HCT116 (cell line): Measurements from ENCODE around the gene ZNF605. TPM values are rescaled to one million over a fixed set of nuclear protein-coding genes. Genes with fewer than 3 reads are reported as not detected.

Experiments used
- ATAC-seq: fragments of 200-7000 bp; cut with Tn5 transposase; 2 replicates; pipeline ENCODE4 v1.9.1; 2020; ENCODE audit warnings: mild to moderate bottlenecking, moderate library complexity
- BruUV-seq: library from RNA; stranded (reverse); fragments of 400-500 nt; replicated peaks from 2 replicates; lab custom pipeline; 2021; lab: Mats Ljungman, UMichigan
- CTCF ChIA-PET: fragments of 300-600 bp; sonication (Branson Sonifier 250); formaldehyde crosslinking; loops from one replicate; lab custom pipeline; 2021; ENCODE audit warnings: antibody characterized with exemption; lab: Charles Lee
- POLR2A ChIA-PET: fragments of 300-600, 350-600 bp; sonication (Branson Sonifier 250); formaldehyde crosslinking; loops from one replicate; lab custom pipeline; 2021; ENCODE audit warnings: antibody characterized with exemption; lab: Charles Lee
- RAD21 ChIA-PET, 2 experiments: fragments of 300-600 bp; sonication (Branson Sonifier 250); formaldehyde crosslinking; loops; one replicate each; lab custom pipeline; 2023; ENCODE audit warnings: low total read pairs in 2 of 2; ENCODE audit not compliant: uncharacterized antibody in 2 of 2, unreplicated experiment in 2 of 2, low non-redundant PET in 1 of 2; lab: Charles Lee
- DNase-seq: peaks from one replicate; pipeline ENCODE4 v3.0.0-alpha.2; 2010; ENCODE audit warnings: low read depth, low spot score
- H2AFZ ChIP-seq: fragments of 200-600 bp; shearing (Covaris generic), sonication (generic); 2 replicates; pipeline ENCODE4 v1.6.1; 2017; ENCODE audit warnings: low read depth, mixed run types, mixed read lengths, antibody characterized with exemption, low read length; ENCODE audit not compliant: poor library complexity, severe bottlenecking
- H3K27ac ChIP-seq: 2 replicates; pipeline ENCODE4 v1.5.1; 2012; ENCODE audit warnings: low read depth, low read length
- H3K27me3 ChIP-seq: fragments of 200-600 bp; sonication (generic); 2 replicates; pipeline ENCODE4 v1.6.1; 2016; ENCODE audit warnings: mixed run types, low read length, mixed read lengths; ENCODE audit not compliant: insufficient read depth
- H3K36me3 ChIP-seq, 2 experiments: fragments of 200-500 bp in 1 of 2; fragments of 200-600 bp in 1 of 2; sonication (Bioruptor generic) in 1 of 2; sonication (generic) in 1 of 2; 2 replicates each; pipeline versions ENCODE4 v1.5.1 to v1.6.1; 2014 to 2016; ENCODE audit warnings: low read length in 2 of 2, inconsistent platforms in 1 of 2, mixed read lengths in 1 of 2, mixed run types in 1 of 2; ENCODE audit not compliant: insufficient read depth in 2 of 2, control insufficient read depth in 1 of 2
- H3K4me1 ChIP-seq, 2 experiments: fragments of 200-600 bp in 1 of 2; sonication (generic) in 1 of 2; 2 replicates each; pipeline versions ENCODE4 v1.5.1 to v1.6.1; 2012 to 2017; ENCODE audit warnings: low read length in 2 of 2, inconsistent platforms in 1 of 2, mild to moderate bottlenecking in 1 of 2, mixed read lengths in 1 of 2, mixed run types in 1 of 2, moderate library complexity in 1 of 2; ENCODE audit not compliant: insufficient read depth in 2 of 2, control insufficient read depth in 1 of 2
- H3K4me2 ChIP-seq: fragments of 200-600 bp; sonication (generic); 2 replicates; pipeline ENCODE4 v1.6.1; 2017; ENCODE audit warnings: mixed run types, low read length, mixed read lengths
- H3K4me3 ChIP-seq, 2 experiments: fragments of 200-600 bp in 1 of 2; sonication (generic) in 1 of 2; replicated peaks in 1 of 2; 2 replicates each; pipeline ENCODE4 v1.5.1; 2011 to 2016; ENCODE audit warnings: low read length in 2 of 2, control low read depth in 1 of 2, low read depth in 1 of 2, mild to moderate bottlenecking in 1 of 2, mixed read lengths in 1 of 2, mixed run types in 1 of 2
- H3K79me2 ChIP-seq: fragments of 200-600 bp; sonication (generic); 2 replicates; pipeline ENCODE4 v1.6.1; 2017; ENCODE audit warnings: mild to moderate bottlenecking, mixed run types, low read length, moderate library complexity, mixed read lengths; ENCODE audit not compliant: insufficient read depth
- H3K9ac ChIP-seq: fragments of 200-600 bp; sonication (generic); 2 replicates; pipeline ENCODE4 v1.6.1; 2016; ENCODE audit warnings: low read length, mixed read lengths
- H3K9me2 ChIP-seq: fragments of 200-600 bp; sonication (generic), shearing (Covaris generic); 2 replicates; pipeline ENCODE4 v1.6.1; 2017; ENCODE audit warnings: mixed run types, mild to moderate bottlenecking, moderate library complexity; ENCODE audit not compliant: insufficient read depth
- H3K9me3 ChIP-seq, 2 experiments: fragments of 200-500 bp in 1 of 2; fragments of 200-600 bp in 1 of 2; sonication (Bioruptor generic) in 1 of 2; sonication (generic) in 1 of 2; 2 replicates each; pipeline ENCODE4 v1.6.1; 2014 to 2017; ENCODE audit warnings: low read length in 2 of 2, mixed read lengths in 2 of 2, inconsistent platforms in 1 of 2, low read depth in 1 of 2, mild to moderate bottlenecking in 1 of 2, mixed run types in 1 of 2, moderate library complexity in 1 of 2; ENCODE audit not compliant: control insufficient read depth in 1 of 2, insufficient read depth in 1 of 2
- H4K20me1 ChIP-seq: fragments of 200-600 bp; sonication (generic), shearing (Covaris generic); 2 replicates; pipeline ENCODE4 v1.6.1; 2017; ENCODE audit warnings: mixed run types, mild to moderate bottlenecking, moderate library complexity; ENCODE audit not compliant: insufficient read depth
- CEBPB ChIP-seq: IDR thresholded peaks from 2 replicates; pipeline ENCODE4 v1.6.1; 2012; ENCODE audit warnings: low read depth
- EGR1 ChIP-seq: IDR thresholded peaks from 2 replicates; pipeline ENCODE4 v1.6.1; 2012; ENCODE audit warnings: low read depth
- EZH2 ChIP-seq: fragments of 200-600 bp; sonication (generic); IDR thresholded peaks from 2 replicates; pipeline ENCODE4 v1.6.1; 2017; ENCODE audit warnings: antibody characterized with exemption, mixed run types
- MAX ChIP-seq: IDR thresholded peaks from 2 replicates; pipeline ENCODE4 v1.6.1; 2012
- POLR2A ChIP-seq: IDR thresholded peaks from 2 replicates; pipeline ENCODE4 v1.7.0; 2011; ENCODE audit warnings: borderline replicate concordance; ENCODE audit not compliant: insufficient read depth, insufficient read length; ENCODE audit errors: extremely low read depth
- POLR2AphosphoS5 ChIP-seq: IDR thresholded peaks from 2 replicates; pipeline ENCODE4 v1.6.1; 2011; ENCODE audit warnings: mild to moderate bottlenecking, low read depth, low read length, moderate library complexity
- SIN3A ChIP-seq: IDR thresholded peaks from 2 replicates; pipeline ENCODE4 v1.6.1; 2012; ENCODE audit warnings: low read depth
- SP1 ChIP-seq: IDR thresholded peaks from 2 replicates; pipeline ENCODE4 v1.6.1; 2012; ENCODE audit warnings: low read depth
- SRF ChIP-seq: IDR thresholded peaks from 2 replicates; pipeline ENCODE4 v1.6.1; 2012; ENCODE audit warnings: low read depth
- TCF7L2 ChIP-seq: IDR thresholded peaks from 2 replicates; pipeline ENCODE4 v1.7.0; 2011; ENCODE audit warnings: borderline replicate concordance, inconsistent platforms; ENCODE audit not compliant: insufficient read depth, insufficient read length; ENCODE audit errors: extremely low read depth
- YY1 ChIP-seq: IDR thresholded peaks from 2 replicates; pipeline ENCODE4 v1.6.1; 2011; ENCODE audit warnings: low read length, low read depth, moderate library complexity, mild to moderate bottlenecking; ENCODE audit not compliant: insufficient replicate concordance; ENCODE audit errors: extremely low read depth
- ZBTB33 ChIP-seq: IDR thresholded peaks from 2 replicates; pipeline ENCODE4 v1.6.1; 2011; ENCODE audit warnings: mild to moderate bottlenecking, low read length, moderate library complexity; ENCODE audit not compliant: insufficient replicate concordance; ENCODE audit errors: extremely low read depth
- ZFX ChIP-seq: fragments of 450-650 bp; IDR thresholded peaks from 2 replicates; pipeline ENCODE4 v1.6.1; 2017
- intact Hi-C: fragments of 100-400 bp; cut with micrococcal nuclease; formaldehyde crosslinking; loops from 2 replicates; pipeline ENCODE4 v1.10.0; 2022
- total RNA-seq: library from RNA; stranded (reverse); gene quantifications from one replicate; pipeline ENCODE4 v1.2.1, GENCODE V29; 2021; ENCODE audit not compliant: unreplicated experiment

ZNF605 gene
- total RNA-seq, 1 experiment from 2014 or later: 0.02 TPM

GRCh38 chr12:132998741-132999140 lies 42.6 kb upstream of the ZNF605 start:
- TF ChIP-seq SIN3A: no peak
- no peak for TF ChIP-seq ZFX
- no peak for TF ChIP-seq EGR1
- TF ChIP-seq POLR2A: no peak
- TF ChIP-seq YY1: no peak
- no peak for TF ChIP-seq ZBTB33
- no peak for TF ChIP-seq EZH2
- TF ChIP-seq SRF: no peak

GRCh38 chr12:132986885-132987225 lies 30.7 kb upstream of the ZNF605 start:
- Histone ChIP-seq H3K27ac (peak overlapping the region; percentile 48; the same call in 1 of the 2 replicates), H2AFZ (no peak overlapping the region), H3K36me3 (no peaks in the 10 kb centered on the region), H3K27me3 (no peaks in the 10 kb centered on the region), H3K4me3 (peak overlapping the region; percentile 64 to 70), H3K9me2 (no peaks in the 10 kb centered on the region), H4K20me1 (no peaks in the 10 kb centered on the region), H3K9me3 (peaks cover 12 to 19% of the 10 kb centered on the region in 2 experiments; a peak in 2 of 4 replicates), H3K79me2 (peaks cover 15% of the 10 kb centered on the region), H3K4me1 (0 out of 4 replicates have a peak, but pooled peaks cover 0 to 3% of the 10 kb centered on the region in 2 experiments), H3K4me2 (peak overlapping the region; percentile 68), H3K9ac (peak overlapping the region; percentile 50)
- intact Hi-C loops: loop anchor here (2.0 kb wide), 1 partner anchor 50 kb away; the partner anchor contains the start of gene ZNF84
- ATAC-seq (peak; percentile 27), DNase-seq (no peak)
- POLR2A ChIA-PET: no interaction called here
- BruUV-seq: no TSS peak
- no peak for TF ChIP-seq TCF7L2
- no peak for TF ChIP-seq CEBPB
- no peak for TF ChIP-seq POLR2AphosphoS5
- no peak for TF ChIP-seq SP1
- TF ChIP-seq EGR1: 0 out of 2 replicates have a peak, but pooled peaks have one; percentile 7
- TF ChIP-seq MAX: no peak
- no peak for TF ChIP-seq SRF
- RAD21 ChIA-PET: no interaction called here
- CTCF ChIA-PET: no interaction called here

More at GRCh38 chr12:132998741-132999140, 42.6 kb upstream of the ZNF605 start:
- ChIA-PET RAD21 (no interaction called here), CTCF (no interaction called here), POLR2A (no interaction called here)
- H3K79me2 ChIP-seq: 0 out of 2 replicates have a peak, but pooled peaks cover 3% of the 10 kb centered on the region
- no peaks in the 10 kb centered on the region for H3K36me3 ChIP-seq
- H3K9ac ChIP-seq: no peak overlapping the region
- no peak overlapping the region for H3K4me2 ChIP-seq
- peaks cover 9 to 16% of the 10 kb centered on the region in 2 experiments; a peak in 2 of 4 replicates for H3K9me3 ChIP-seq
- ATAC-seq (no peak), DNase-seq (no peak)
- H3K27ac ChIP-seq: no peak overlapping the region
- no peaks in the 10 kb centered on the region for H4K20me1 ChIP-seq
- no TSS peak for BruUV-seq
- H3K27me3 ChIP-seq: no peaks in the 10 kb centered on the region
- H3K9me2 ChIP-seq: no peaks in the 10 kb centered on the region
- no peaks in the 10 kb centered on the region for H3K4me1 ChIP-seq
- no peak overlapping the region for H2AFZ ChIP-seq
- intact Hi-C loops: no loop called here
- H3K4me3 ChIP-seq: no peak overlapping the region
